KMS-11 (cell line): Measurements from ENCODE around the gene GATA5.

Source experiments
- H2AFZ ChIP-seq: fragments of 200-600 bp; sonication (generic); 2 replicates; pipeline ENCODE4 v1.6.1; 2016; ENCODE audit warnings: antibody characterized with exemption, mixed run types, low read depth
- H3K27ac ChIP-seq: fragments of 200-600 bp; sonication (generic); 2 replicates; pipeline ENCODE4 v1.6.1; 2016; ENCODE audit warnings: mild to moderate bottlenecking, mixed run types
- H3K27me3 ChIP-seq: fragments of 200-600 bp; sonication (generic); 2 replicates; pipeline ENCODE4 v1.6.1; 2017; ENCODE audit warnings: mild to moderate bottlenecking, low read depth, mixed run types, moderate library complexity; ENCODE audit not compliant: insufficient read depth
- H3K36me3 ChIP-seq: fragments of 200-600 bp; sonication (generic); 2 replicates; pipeline ENCODE4 v1.6.1; 2017; ENCODE audit warnings: mild to moderate bottlenecking, mixed run types; ENCODE audit not compliant: insufficient read depth
- H3K4me1 ChIP-seq: fragments of 200-600 bp; sonication (generic); 2 replicates; pipeline ENCODE4 v1.6.1; 2016; ENCODE audit warnings: mild to moderate bottlenecking, low read depth, mixed run types; ENCODE audit not compliant: poor library complexity, severe bottlenecking
- H3K4me2 ChIP-seq: fragments of 200-600 bp; sonication (generic); 2 replicates; pipeline ENCODE4 v1.7.0; 2016; ENCODE audit warnings: mild to moderate bottlenecking, mixed run types
- H3K4me3 ChIP-seq: fragments of 200-600 bp; sonication (generic); IDR thresholded peaks from 2 replicates; pipeline ENCODE4 v1.6.1; 2017; ENCODE audit warnings: low read depth, low read length, mixed read lengths; ENCODE audit not compliant: insufficient read depth
- H3K79me2 ChIP-seq: fragments of 200-600 bp; sonication (generic); 2 replicates; pipeline ENCODE4 v1.6.1; 2016; ENCODE audit warnings: low read depth, mixed run types; ENCODE audit not compliant: insufficient read depth
- H3K9ac ChIP-seq: fragments of 200-600 bp; sonication (generic); 2 replicates; pipeline ENCODE4 v1.6.1; 2016; ENCODE audit warnings: mild to moderate bottlenecking, mixed run types
- H4K20me1 ChIP-seq: fragments of 200-600 bp; sonication (generic); 2 replicates; pipeline ENCODE4 v1.6.1; 2016; ENCODE audit warnings: mild to moderate bottlenecking, mixed run types; ENCODE audit not compliant: insufficient read depth
- CTCF ChIP-seq: fragments of 200-600 bp; sonication (generic); conservative IDR thresholded peaks from 2 replicates; pipeline ENCODE4 v1.6.1; 2017; ENCODE audit warnings: low read depth, mild to moderate bottlenecking, antibody characterized with exemption, low read length, moderate library complexity, mixed read lengths

GATA5 gene

DNA sequence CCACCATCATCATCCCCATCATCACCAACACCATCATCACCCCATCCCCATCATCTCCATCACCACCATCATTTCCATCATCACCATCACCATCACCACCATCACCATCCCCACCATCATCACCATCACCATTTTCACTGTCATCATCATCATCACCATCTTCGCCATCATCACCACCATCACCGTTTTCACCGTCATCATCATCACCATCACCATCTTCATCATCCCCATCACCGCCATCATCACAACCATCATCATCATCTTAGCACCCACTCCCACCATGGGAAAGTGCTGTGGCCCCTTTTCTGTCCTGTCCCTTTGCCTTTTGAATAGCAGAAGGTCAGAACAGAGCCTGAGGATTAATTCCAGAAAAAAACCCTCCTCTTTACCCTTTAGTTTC is 28.5 kb upstream of the GATA5 start:
- peaks cover 58% of the 10 kb centered on the region for H3K27me3 ChIP-seq
- no peaks in the 10 kb centered on the region for H3K79me2 ChIP-seq
- no peak overlapping the region for H3K9ac ChIP-seq
- no peaks in the 10 kb centered on the region for H3K36me3 ChIP-seq
- no peak overlapping the region for H2AFZ ChIP-seq
- no peaks in the 10 kb centered on the region for H4K20me1 ChIP-seq
- TF ChIP-seq CTCF, result no peak
- H3K4me3 ChIP-seq, result no peak overlapping the region
- H3K4me2 ChIP-seq, result no peak overlapping the region
- H3K27ac ChIP-seq, result no peak overlapping the region
- H3K4me1 ChIP-seq, result no peaks in the 10 kb centered on the region

DNA sequence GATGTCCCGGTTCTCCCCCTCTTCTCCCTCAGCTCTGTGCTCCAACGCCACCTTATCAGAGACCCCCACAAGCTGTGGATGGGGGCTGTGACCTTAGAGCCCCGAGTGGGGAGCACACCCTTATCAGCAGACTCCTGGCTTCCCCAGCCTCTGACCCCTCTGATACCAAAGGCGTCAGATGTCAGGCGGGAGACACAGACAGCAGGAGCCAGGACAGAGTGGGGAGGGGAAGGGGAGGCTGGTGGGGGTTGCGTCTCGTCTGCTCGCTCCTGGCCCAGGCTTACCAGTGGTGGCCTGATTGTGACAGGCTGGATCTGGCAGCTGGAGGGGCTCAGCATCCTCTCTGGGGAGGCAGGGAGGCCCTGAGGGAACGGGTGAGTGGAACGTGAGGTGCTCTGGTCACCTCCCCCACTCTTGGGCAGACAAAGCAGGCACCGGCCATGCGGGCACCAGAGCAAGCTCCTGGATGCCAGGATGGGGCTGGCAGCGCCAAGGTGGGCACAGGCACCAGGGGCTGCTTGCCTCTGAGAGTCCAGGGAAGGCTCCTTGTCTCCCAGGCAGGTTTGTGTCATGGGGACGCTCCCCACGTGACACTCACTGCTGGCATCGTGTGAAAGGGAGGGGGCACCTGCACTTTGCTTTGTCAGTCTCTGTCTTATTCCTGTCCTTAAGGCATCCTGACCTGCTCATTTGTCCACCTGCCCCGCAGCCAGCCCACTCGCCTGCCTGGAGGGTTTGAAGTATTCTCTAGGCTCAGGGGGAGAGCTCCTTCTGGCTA is 27.8 kb upstream of the GATA5 start:
- H3K9ac ChIP-seq, result no peak overlapping the region

GRCh38 chr20:62502496-62503095 is 26.8 kb upstream of the GATA5 start:
- Histone ChIP-seq H2AFZ (no peak overlapping the region), H3K4me2 (no peak overlapping the region), H3K79me2 (no peaks in the 10 kb centered on the region), H3K27ac (no peak overlapping the region), H3K4me3 (no peak overlapping the region), H3K4me1 (no peaks in the 10 kb centered on the region), H4K20me1 (no peaks in the 10 kb centered on the region), H3K27me3 (peaks cover 62% of the 10 kb centered on the region), H3K36me3 (no peaks in the 10 kb centered on the region), H3K9ac (no peak overlapping the region)
- TF ChIP-seq CTCF, result no peak

More for the DNA sequence above, 27.8 kb upstream of the GATA5 start:
- H3K27ac ChIP-seq, result no peak overlapping the region
- no peak for TF ChIP-seq CTCF
- H3K4me2 ChIP-seq, result no peak overlapping the region
- no peaks in the 10 kb centered on the region for H3K79me2 ChIP-seq
- no peak overlapping the region for H3K4me3 ChIP-seq
- no peaks in the 10 kb centered on the region for H4K20me1 ChIP-seq
- peaks cover 62% of the 10 kb centered on the region for H3K27me3 ChIP-seq
- H3K36me3 ChIP-seq, result no peaks in the 10 kb centered on the region
- H2AFZ ChIP-seq, result no peak overlapping the region
- H3K4me1 ChIP-seq, result no peaks in the 10 kb centered on the region

DNA sequence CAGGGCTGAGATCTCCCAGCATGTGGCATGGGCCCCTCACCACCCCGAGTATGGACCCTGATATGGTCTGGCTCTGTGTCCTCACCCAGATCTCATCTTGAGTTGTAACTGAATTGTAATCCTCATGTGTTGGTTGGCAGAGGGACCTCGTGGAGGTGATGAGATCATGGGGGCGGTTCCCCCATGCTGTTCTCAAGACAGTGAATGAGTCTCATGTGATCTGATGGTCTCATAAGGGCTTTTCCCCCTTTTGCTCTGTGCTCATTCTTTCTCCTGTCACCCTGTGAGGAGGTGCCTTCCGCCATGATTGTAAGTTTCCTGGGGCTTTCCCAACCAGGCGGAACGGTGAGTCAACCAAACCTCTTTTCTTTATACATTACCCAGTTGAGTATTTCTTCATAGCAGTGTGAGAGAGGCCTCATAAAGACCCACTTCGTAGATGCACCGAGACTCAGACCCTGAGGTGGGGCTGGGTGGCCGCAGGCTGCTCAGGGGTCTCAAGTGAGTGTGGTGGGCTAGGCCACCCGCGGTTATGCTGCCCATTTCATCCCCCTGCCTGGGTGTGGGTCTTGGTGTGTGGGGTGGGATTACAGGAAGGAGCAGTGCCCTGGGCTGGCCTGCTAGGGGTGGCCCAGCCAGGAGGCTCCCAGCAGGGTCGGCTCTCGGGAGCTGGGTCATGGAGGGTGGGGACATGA is 26.2 kb upstream of the GATA5 start:
- Histone ChIP-seq H3K4me3 (no peak overlapping the region), H3K36me3 (no peaks in the 10 kb centered on the region), H3K4me1 (no peaks in the 10 kb centered on the region), H2AFZ (no peak overlapping the region), H3K27me3 (peaks cover 65% of the 10 kb centered on the region), H3K79me2 (no peaks in the 10 kb centered on the region), H3K27ac (no peak overlapping the region), H3K9ac (no peak overlapping the region), H3K4me2 (no peak overlapping the region), H4K20me1 (no peaks in the 10 kb centered on the region)
- TF ChIP-seq CTCF, result no peak
